Mesodermal cell (in vitro differentiated cells): ENCODE data around the gene TTC39C.

ENCODE experiments used
- H3K27ac ChIP-seq: 2 replicates; pipeline ENCODE4 v1.7.0; 2013; ENCODE audit warnings: mild to moderate bottlenecking, low read depth, low read length, moderate library complexity; ENCODE audit not compliant: severe bottlenecking
- H3K36me3 ChIP-seq: 2 replicates; pipeline ENCODE4 v1.7.1; 2013; ENCODE audit warnings: mild to moderate bottlenecking, low read length, moderate library complexity; ENCODE audit not compliant: control insufficient read depth, insufficient read depth
- H3K4me1 ChIP-seq: one replicate; pipeline ENCODE4 v1.7.1; 2013; ENCODE audit warnings: mild to moderate bottlenecking, low read length; ENCODE audit not compliant: insufficient read depth, control insufficient read depth, poor library complexity, severe bottlenecking
- H3K4me3 ChIP-seq: 2 replicates; pipeline ENCODE4 v1.7.0; 2013; ENCODE audit warnings: low read length, control low read depth, mild to moderate bottlenecking; ENCODE audit not compliant: insufficient read depth, poor library complexity, severe bottlenecking; ENCODE audit errors: extremely low read depth
- H3K9me3 ChIP-seq: 2 replicates; pipeline ENCODE4 v1.7.1; 2013; ENCODE audit warnings: mild to moderate bottlenecking, low read length, moderate library complexity; ENCODE audit not compliant: control insufficient read depth
- WGBS, 2 experiments: methylation state at CpG; one replicate each; pipeline ENCODE4 v1.1.5; 2013; ENCODE audit warnings: missing lambda C conversion rate in 2 of 2; ENCODE audit not compliant: insufficient coverage in 2 of 2; 5-methylcytosine and 5-hydroxymethylcytosine counted together

TTC39C gene

DNA sequence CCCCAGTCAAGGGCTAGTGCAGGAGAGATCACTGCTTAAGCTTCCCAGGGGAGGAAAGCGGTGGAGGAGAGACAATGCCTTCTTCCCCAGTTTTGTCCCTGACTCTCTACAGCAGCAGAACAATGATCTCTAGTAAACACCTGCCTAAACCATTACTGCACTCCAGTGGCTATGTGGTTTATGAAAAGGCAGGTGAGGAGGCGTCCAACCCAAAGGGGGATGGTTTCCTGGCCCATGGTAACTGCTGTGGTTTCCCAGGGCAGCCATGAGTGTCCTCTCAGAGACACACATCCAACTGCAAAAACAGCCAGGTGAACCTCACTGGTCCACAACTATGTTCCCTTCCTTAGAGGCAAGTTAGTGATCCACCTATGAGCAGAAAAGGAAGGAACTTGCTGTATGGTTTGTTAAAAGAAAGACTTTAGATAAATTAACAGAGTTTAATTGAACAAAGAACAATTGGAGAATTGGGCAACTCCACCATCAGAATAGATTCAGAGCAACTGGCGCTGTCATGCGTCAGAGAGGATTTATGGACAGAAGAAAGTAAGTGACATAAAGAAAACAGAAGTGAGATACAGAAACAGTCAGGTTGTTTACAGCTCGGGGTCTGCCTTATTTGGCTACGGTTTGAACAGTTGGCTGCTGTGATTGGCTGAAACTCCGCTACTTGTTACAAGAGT is 4.8 kb upstream of the TTC39C start:
- 89 to 93% methylated on average over 5 to 6 of the region's 7 CpGs for WGBS, 2 experiments
- Histone ChIP-seq H3K27ac (no peak overlapping the region), H3K4me1 (no peaks in the 10 kb centered on the region)

GRCh38 chr18:24010673-24011072 is 3.9 kb upstream of the TTC39C start:
- WGBS, 2 experiments: 96 to 100% methylated on average over 3 to 5 of the region's 7 CpGs
- H3K27ac ChIP-seq: no peak overlapping the region
- no peaks in the 10 kb centered on the region for H3K4me1 ChIP-seq
- H3K4me3 ChIP-seq: no peak overlapping the region
- H3K9me3 ChIP-seq: no peaks in the 10 kb centered on the region
- H3K36me3 ChIP-seq: no peaks in the 10 kb centered on the region

More for the DNA sequence above, 4.8 kb upstream of the TTC39C start:
- Histone ChIP-seq H3K9me3 (no peaks in the 10 kb centered on the region), H3K4me3 (no peak overlapping the region), H3K36me3 (no peaks in the 10 kb centered on the region)

DNA sequence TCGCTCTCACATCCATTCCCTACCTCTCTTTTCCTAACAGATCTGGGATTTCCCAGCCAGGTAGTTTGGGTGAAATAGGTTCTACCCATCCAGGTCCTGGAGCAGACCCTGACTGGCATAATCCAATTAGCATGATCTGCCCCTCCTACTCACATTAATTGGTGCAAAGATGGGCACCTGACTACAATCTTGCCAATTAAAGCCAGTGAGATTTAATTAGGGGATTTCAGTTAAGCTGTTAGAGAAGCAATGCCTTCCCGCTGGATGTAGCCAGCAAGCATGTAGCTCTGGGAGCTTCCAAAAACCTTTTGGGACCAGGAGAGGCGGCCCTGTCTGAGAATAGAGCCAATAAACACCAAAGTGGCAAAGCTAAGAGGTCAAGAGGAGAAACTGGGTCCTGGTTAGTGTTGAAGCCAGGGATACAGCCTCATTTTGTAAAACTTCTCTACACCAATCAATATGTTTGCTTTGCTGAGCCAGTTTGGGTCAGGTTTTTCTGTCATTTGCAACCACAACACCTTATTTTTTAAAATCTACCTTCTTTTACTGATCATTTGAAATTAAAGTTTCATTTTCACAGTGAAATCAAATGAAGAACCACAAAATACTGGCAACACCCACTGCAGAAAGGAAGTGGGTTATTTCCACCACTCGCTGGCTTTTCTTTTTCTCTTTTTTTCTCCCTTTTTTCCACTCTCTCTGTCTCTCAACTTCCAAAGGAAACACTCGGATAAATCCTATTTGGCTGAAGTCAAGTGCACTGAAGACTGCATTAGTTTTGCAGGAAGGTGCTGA is 3.2 kb upstream of the TTC39C start:
- H3K9me3 ChIP-seq: no peaks in the 10 kb centered on the region
- no peak overlapping the region for H3K27ac ChIP-seq
- 91 to 93% methylated on average over 3 of the region's 5 CpGs for WGBS, 2 experiments
- no peaks in the 10 kb centered on the region for H3K4me1 ChIP-seq
- no peak overlapping the region for H3K4me3 ChIP-seq
- no peaks in the 10 kb centered on the region for H3K36me3 ChIP-seq

DNA sequence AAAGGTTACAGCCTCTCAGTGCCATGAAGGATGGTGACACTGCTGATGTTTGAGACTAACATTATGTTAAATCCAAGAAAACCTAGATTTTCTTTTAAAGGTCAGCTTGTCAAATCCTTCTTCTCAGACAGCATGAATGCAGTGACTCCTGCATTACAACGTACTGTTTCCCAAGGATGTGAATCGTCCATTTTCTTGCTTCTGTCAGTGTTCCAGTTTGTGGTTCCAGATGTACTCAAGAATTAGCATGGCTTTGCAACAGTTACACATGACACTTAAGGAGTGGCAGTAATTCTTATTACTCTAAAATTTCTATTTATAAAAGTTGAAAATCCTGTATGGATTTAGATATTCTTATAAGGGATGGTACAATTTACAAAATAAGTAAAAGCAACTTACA is 1.5 kb upstream of the TTC39C start:
- no peaks in the 10 kb centered on the region for H3K9me3 ChIP-seq
- no peaks in the 10 kb centered on the region for H3K36me3 ChIP-seq
- H3K4me3 ChIP-seq: no peak overlapping the region
- WGBS, 2 experiments: 83 to 87% methylated on average over 2 of the region's 2 CpGs
- H3K27ac ChIP-seq: no peak overlapping the region
- no peaks in the 10 kb centered on the region for H3K4me1 ChIP-seq

GRCh38 chr18:24014986-24015638 is 558 bp downstream of the TTC39C start:
- WGBS, 2 experiments: 0 to 2% methylated on average over 46 to 49 of the region's 50 CpGs
- no peaks in the 10 kb centered on the region for H3K4me1 ChIP-seq
- no peaks in the 10 kb centered on the region for H3K9me3 ChIP-seq
- peak overlapping the region; percentile 76 for H3K4me3 ChIP-seq
- no peaks in the 10 kb centered on the region for H3K36me3 ChIP-seq
- H3K27ac ChIP-seq: no peak overlapping the region

DNA sequence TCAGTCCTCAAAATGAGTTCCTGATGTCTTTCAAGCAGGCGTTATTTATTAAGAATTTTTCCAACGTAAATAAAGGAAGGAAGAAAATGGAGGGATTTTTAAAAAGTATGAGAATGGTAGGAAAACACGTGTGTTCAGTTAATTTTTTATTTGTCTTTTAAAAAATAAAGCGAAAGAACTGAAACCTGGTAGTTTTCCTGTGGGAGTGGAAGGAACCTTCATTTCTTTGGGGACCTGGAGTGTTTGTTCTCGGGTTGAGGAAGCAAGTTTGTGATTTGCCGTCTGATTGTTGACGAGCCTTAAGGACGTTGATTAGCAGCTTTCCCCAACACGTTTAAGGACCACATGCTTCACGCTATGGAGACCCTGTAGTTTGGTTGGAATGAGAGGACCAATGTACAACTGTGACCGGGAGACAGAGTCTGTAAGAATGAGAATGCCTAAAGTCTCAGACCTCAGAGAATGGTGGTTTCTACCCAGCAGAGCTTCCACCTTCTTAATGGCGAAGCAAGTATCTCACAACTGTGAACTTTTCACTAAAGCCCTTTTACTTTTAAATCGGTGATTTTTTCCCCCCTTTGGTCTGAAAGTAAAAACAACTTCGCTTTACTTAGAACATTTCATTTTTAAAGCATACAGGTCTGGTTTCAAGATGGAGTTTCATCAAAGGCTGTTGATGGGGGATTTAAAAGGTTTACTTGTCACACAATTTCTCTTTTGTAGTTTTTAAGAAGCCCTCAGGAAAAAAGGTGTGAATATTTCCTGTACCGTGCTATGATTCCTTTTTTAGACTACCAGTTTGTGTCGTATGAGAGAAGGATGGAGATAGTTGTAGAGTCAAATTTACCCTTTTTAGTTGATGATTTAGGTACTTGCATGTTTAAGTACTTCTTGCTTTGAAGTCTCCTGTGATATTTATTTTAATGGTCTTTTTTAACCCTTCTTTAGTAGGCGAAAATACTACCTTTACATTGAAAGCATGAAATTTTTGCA is 1.4 kb downstream of the TTC39C start:
- no peaks in the 10 kb centered on the region for H3K9me3 ChIP-seq
- H3K4me1 ChIP-seq: no peaks in the 10 kb centered on the region
- H3K36me3 ChIP-seq: no peaks in the 10 kb centered on the region
- H3K4me3 ChIP-seq: peak overlapping the region; percentile 76
- 37 to 50% methylated on average over 8 to 11 of the region's 17 CpGs for WGBS, 2 experiments
- H3K27ac ChIP-seq: no peak overlapping the region

DNA sequence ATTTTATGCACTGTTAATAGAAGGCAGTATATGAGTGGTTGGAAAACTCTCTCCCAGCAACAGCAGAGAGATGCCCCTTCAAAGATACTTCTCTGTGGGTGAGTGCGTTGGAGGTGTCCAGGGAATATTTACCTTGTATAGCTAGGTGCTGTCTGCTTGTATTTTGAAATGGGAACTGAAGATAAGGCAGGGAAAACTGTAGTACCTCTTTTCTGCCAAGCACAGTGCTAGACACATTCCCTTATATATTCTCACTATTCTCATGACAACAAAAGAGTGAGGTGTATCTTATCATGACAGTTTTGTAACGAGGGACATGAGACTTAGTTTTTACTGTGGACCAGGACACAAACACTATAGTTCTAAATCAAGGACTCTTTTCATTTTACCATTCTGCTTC is 2.1 kb downstream of the TTC39C start:
- Histone ChIP-seq H3K27ac (no peak overlapping the region), H3K9me3 (no peaks in the 10 kb centered on the region), H3K4me3 (no peak overlapping the region), H3K36me3 (no peaks in the 10 kb centered on the region), H3K4me1 (no peaks in the 10 kb centered on the region)
- WGBS, 2 experiments: no CpG with 5 or more reads among the region's 2 CpGs

- peaks cover 7% of the 10 kb centered on the region for H3K36me3 ChIP-seq
- no peaks in the 10 kb centered on the region for H3K4me1 ChIP-seq
- 85 to 90% methylated on average over 9 to 10 of the region's 11 CpGs for WGBS, 2 experiments
- H3K9me3 ChIP-seq: no peaks in the 10 kb centered on the region
- no peak overlapping the region for H3K4me3 ChIP-seq
- no peak overlapping the region for H3K27ac ChIP-seq
These were observed 3.8 kb downstream of the TTC39C start for GRCh38 chr18:24018299-24018886.

GRCh38 chr18:24019641-24020331 is 5.2 kb downstream of the TTC39C start:
- no peak overlapping the region for H3K4me3 ChIP-seq
- 100% methylated on average over 2 of the region's 5 CpGs for WGBS, 2 experiments

More at GRCh38 chr18:24019641-24020331, 5.2 kb downstream of the TTC39C start:
- H3K4me1 ChIP-seq: no peaks in the 10 kb centered on the region
- no peaks in the 10 kb centered on the region for H3K9me3 ChIP-seq
- H3K36me3 ChIP-seq: peaks cover 7% of the 10 kb centered on the region
- no peak overlapping the region for H3K27ac ChIP-seq
